Naive thymus-derived CD8-positive, alpha-beta T cell (primary cell): ENCODE measurements around the gene WIZ. TPM values are rescaled to one million over a fixed set of nuclear protein-coding genes. Genes with fewer than 3 reads are reported as not detected.
A peak's percentile ranks its signal among the peaks of the same experiment; 100 is the strongest.
"Not testable (repeated sequence)": the region's sequence is repeated elsewhere in the genome, so short reads cannot be mapped to it uniquely, and the experiment has no call there.

ENCODE experiments used
- ATAC-seq, 2 donors: fragments of 150-1000 bp; cut with Tn5 transposase in 1 of 2; sonication (Bioruptor Pico), chemical (Tn5 transposase) in 1 of 2; 1 replicate in 1 of 2; 2 replicates in 1 of 2; pipeline ENCODE4 v1.10.0; 2021; ENCODE audit warnings: mild to moderate bottlenecking in 2 of 2, moderate library complexity in 2 of 2
- POLR2A ChIA-PET: fragments of 350-600 bp; sonication (Branson Sonifier 250); formaldehyde crosslinking; loops from one replicate; lab custom pipeline; 2021; ENCODE audit warnings: antibody characterized with exemption; lab: Charles Lee
- DNase-seq, 10 donors: peaks; one replicate each; pipeline versions ENCODE4 v3.0.0 to v3.0.0-alpha.2; 2020 to 2022
- H3K27ac Mint-ChIP-seq, 10 donors: one replicate each; pipeline ENCODE4 v1.8.0; 2020 to 2022; ENCODE audit warnings: mild to moderate bottlenecking in 10 of 10, mixed read lengths in 10 of 10, moderate library complexity in 4 of 10, inconsistent platforms in 1 of 10
- H3K27me3 Mint-ChIP-seq, 5 donors: one replicate each; pipeline ENCODE4 v1.8.0; 2021 to 2022; ENCODE audit warnings: mixed read lengths in 5 of 5
- H3K36me3 Mint-ChIP-seq, 3 donors: one replicate each; pipeline ENCODE4 v1.8.0; 2020 to 2022; ENCODE audit warnings: mixed read lengths in 3 of 3, mild to moderate bottlenecking in 2 of 3, inconsistent platforms in 1 of 3
- H3K4me1 Mint-ChIP-seq, 4 donors: one replicate each; pipeline ENCODE4 v1.8.0; 2021 to 2022; ENCODE audit warnings: mixed read lengths in 4 of 4
- H3K4me3 Mint-ChIP-seq, 10 donors: one replicate each; pipeline ENCODE4 v1.8.0; 2020 to 2022; ENCODE audit warnings: mild to moderate bottlenecking in 10 of 10, mixed read lengths in 10 of 10, moderate library complexity in 6 of 10, inconsistent platforms in 1 of 10
- H3K9me3 Mint-ChIP-seq, 9 donors: one replicate each; pipeline ENCODE4 v1.8.0; 2020 to 2022; ENCODE audit warnings: mixed read lengths in 9 of 9, mild to moderate bottlenecking in 3 of 9, inconsistent platforms in 1 of 9, moderate library complexity in 1 of 9
- polyA plus RNA-seq, 3 donors: library from polyadenylated mRNA; unstranded; fragments of 300-500 nt; fragmentation: Illumina TruSeq; gene quantifications; one replicate each; pipeline ENCODE4 v1.2.3, GENCODE V29; 2021
- total RNA-seq, 8 experiments: library from RNA in 2 of 8; stranded (reverse) in 2 of 8; gene quantifications; one replicate each; pipeline ENCODE4 v1.2.3 and lab custom pipeline; 2021 to 2026

Gene WIZ
- total and polyA plus RNA-seq, 5 experiments from 2014 or later = 0.57 to 32.6 (median 2.0) TPM

DNA sequence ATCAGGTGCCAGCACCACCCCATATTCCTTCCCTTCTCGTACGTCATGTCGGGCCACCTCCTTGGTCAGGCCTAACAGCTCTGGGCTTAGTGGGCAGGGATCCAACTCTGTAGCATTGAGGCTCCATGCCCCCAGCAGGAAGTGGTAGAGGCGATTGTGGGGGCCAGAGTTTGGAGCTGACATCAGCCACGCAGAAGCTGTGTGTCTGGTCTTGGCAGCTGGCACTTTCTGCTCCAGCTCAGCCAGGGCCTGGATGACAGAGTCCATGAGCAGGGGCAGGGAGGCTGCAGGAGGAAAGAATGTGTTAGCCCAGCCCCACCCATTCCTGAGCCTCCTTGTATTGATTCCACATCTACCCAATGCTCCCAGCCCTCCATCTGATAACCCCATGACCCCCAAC is 26.6 kb upstream of the WIZ start:
- Mint-ChIP-seq H3K27me3 (no peaks in the 10 kb centered on the region), H3K9me3 (no peaks in the 10 kb centered on the region), H3K27ac (peak overlapping the region in 4 of 10 donors; percentile 6 to 87 (median 22)), H3K4me1 (peaks cover 15 to 45% (median 32%) of the 10 kb centered on the region in 4 donors), H3K4me3 (peak overlapping the region in 1 of 10 donors; percentile 14), H3K36me3 (no peaks in the 10 kb centered on the region)
- POLR2A ChIA-PET = interaction anchor here (0.6 to 2.4 kb wide), 4 partner anchors 10 to 123 kb away, joined by 3 to 14 read pairs (median 3); partner anchors contain the start of gene RASAL3
- DNase-seq = no peak
- no peak for ATAC-seq

DNA sequence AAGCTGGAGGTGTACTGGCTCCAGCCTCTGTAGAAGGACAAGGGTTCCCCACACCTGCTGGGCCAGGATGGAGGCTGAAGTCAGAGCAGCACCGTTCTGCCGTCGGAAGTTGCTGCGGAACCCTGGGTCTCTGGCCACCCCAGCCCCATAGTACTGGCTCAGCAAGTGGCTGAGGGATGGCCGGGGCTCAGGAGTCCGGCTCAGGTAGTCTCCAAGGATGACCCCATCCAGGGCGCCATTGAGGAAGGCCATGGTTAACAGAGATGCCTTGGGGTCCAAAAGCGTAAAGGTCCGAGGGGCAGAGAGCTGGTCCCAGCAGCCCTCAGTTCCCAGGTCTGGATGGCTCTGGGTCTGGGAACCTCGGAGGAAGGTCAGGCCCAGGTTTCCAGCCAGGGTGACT is 25.9 kb upstream of the WIZ start:
- peaks cover 15 to 45% (median 32%) of the 10 kb centered on the region in 4 donors for H3K4me1 Mint-ChIP-seq

DNA sequence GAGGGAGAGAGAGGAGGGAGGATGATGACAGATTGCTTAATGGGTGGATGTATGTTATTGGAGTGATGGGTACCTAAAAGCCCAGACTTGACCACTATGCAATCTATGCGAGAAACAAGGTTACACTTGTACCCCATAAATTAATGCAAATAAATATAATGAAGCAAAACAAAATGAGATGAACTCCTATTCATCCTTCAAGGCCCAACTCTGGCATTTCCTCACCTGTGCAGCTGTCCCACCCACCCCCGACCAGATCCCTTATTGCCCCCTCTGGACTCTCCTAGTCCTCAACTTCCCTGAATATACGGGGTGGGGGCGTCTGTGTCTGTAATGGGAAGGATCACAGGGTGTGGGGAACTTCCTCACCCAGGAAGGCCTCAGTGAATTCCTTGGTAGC is 25.4 kb upstream of the WIZ start:
- peak overlapping the region in 4 of 10 donors; percentile 9 to 49 (median 30) for H3K27ac Mint-ChIP-seq
- peaks cover 16 to 42% (median 31%) of the 10 kb centered on the region in 4 donors for H3K4me1 Mint-ChIP-seq
- POLR2A ChIA-PET = interaction anchor here (0.7 to 2.4 kb wide), 4 partner anchors 8 to 184 kb away, joined by 3 to 14 read pairs (median 4); partner anchors contain the start of gene RASAL3
- H3K9me3 Mint-ChIP-seq = no peaks in the 10 kb centered on the region
- H3K36me3 Mint-ChIP-seq = no peaks in the 10 kb centered on the region
- DNase-seq (no peak), ATAC-seq (no peak)
- no peaks in the 10 kb centered on the region for H3K27me3 Mint-ChIP-seq
- H3K4me3 Mint-ChIP-seq = no peak overlapping the region

More for the DNA sequence above, 25.9 kb upstream of the WIZ start:
- Mint-ChIP-seq H3K4me3 (no peak overlapping the region), H3K27me3 (no peaks in the 10 kb centered on the region), H3K36me3 (no peaks in the 10 kb centered on the region), H3K27ac (no peak overlapping the region), H3K9me3 (no peaks in the 10 kb centered on the region)
- DNase-seq = no peak
- POLR2A ChIA-PET = interaction anchor here (1.2 to 2.4 kb wide), 3 partner anchors 9 to 80 kb away, joined by 3 to 14 read pairs (median 3); partner anchors contain the start of gene RASAL3
- ATAC-seq = no peak

DNA sequence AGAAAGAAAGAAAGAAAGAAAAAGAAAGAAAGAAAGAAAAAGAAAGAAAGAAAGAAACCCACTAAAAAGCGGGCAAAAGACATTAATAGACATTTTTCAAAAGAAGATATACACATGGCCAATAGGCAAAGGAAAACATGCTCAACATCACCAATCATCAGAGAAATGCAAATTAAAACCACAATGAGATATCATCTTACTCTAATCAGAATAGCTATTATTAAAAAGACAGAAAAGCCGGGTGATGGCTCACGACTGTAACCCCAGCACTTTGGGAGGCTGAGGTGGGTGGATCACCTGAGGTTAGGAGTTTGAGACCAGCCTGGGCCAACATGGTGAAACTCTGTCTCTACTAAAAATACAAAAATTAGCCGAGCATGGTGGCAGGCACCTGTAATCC is 24.1 kb upstream of the WIZ start:
- H3K27me3 Mint-ChIP-seq, ATAC-seq, H3K9me3 Mint-ChIP-seq, DNase-seq, H3K36me3 Mint-ChIP-seq: not testable (repeated sequence)
- POLR2A ChIA-PET = interaction anchor here (0.7 kb wide), 1 partner anchor 199 kb away, joined by 3 read pairs; the partner anchor contains the start of gene CYP4F12
- Mint-ChIP-seq H3K4me3 (peak overlapping the region in 1 of 10 donors; percentile 9), H3K27ac (peak overlapping the region in 2 of 10 donors; percentile 3 to 88), H3K4me1 (peaks cover 20 to 40% (median 31%) of the 10 kb centered on the region in 4 donors)

DNA sequence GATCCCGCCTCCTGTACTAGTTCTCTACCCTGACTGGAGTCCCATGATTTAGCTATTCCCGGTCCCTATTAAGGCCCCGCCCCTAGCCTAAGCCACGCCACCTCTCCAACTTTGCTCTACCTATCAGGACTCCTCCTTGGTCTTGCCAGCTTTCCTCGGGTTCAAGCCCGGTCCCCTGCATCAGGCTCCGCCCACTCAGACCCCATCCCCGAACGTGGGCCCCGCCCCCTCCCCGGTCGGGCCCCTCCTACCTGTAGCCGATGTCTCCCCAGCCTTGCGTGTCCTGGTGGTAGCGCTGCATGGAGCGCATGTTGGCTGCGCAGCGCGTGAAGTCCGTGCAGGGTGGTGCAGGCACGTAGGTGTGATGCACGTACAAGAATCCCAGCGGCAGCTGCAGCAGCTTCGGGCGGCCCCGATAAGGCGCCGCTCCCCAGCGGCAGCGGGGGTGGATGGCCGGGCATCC is 21.9 kb upstream of the WIZ start:
- Mint-ChIP-seq H3K27me3 (no peaks in the 10 kb centered on the region), H3K4me1 (peaks cover 30 to 51% (median 48%) of the 10 kb centered on the region in 4 donors), H3K27ac (peak overlapping the region in 2 of 10 donors; percentile 16 to 49), H3K9me3 (no peaks in the 10 kb centered on the region), H3K4me3 (peak overlapping the region in 7 of 10 donors; percentile 31 to 85 (median 53)), H3K36me3 (no peaks in the 10 kb centered on the region)
- ATAC-seq (no peak), DNase-seq (no peak)
- POLR2A ChIA-PET = interaction anchor here (0.5 to 0.7 kb wide), 3 partner anchors 23 to 1737 kb away, joined by 3 to 5 read pairs (median 4); no protein-coding TSS in a partner anchor

DNA sequence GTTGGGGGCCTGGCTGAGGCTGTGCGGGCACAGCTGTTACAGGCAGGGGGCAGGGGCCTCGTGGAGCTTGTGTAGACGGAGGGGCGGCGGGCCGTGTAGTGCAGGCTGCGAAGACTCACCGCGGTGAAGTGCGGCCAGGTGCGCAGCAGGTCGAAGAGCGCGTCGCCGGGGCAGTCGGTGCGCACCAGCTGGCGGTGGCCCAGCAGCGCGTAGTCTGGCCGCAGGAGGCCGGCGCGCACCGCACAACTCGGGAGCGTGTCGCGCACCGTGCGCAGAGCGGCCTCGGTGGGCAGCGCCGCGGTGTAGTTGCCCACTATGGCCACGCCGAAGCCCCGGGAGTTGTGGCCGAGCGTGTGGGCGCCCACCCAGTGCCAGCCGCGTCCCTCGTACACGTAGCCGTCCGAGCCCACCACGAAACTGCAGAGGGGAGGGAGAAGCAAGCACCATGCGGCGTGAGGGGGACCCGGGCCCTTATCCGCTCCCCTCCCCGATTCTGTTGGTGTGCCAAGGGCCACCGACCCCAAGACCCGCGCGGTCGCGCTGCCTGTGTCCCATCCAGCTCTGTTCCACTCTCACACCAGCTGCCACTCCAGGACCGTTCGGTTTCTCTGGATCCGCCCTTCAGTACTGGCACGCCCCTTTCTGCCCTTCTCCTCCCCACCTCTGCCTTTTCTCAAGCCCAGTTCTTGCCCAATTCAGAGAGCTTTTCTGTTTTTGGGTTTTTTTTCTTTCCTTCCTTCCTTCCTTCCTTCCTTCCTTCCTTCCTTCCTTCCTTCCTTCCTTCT is 19.9 kb upstream of the WIZ start:
- H3K9me3 Mint-ChIP-seq = no peaks in the 10 kb centered on the region

DNA sequence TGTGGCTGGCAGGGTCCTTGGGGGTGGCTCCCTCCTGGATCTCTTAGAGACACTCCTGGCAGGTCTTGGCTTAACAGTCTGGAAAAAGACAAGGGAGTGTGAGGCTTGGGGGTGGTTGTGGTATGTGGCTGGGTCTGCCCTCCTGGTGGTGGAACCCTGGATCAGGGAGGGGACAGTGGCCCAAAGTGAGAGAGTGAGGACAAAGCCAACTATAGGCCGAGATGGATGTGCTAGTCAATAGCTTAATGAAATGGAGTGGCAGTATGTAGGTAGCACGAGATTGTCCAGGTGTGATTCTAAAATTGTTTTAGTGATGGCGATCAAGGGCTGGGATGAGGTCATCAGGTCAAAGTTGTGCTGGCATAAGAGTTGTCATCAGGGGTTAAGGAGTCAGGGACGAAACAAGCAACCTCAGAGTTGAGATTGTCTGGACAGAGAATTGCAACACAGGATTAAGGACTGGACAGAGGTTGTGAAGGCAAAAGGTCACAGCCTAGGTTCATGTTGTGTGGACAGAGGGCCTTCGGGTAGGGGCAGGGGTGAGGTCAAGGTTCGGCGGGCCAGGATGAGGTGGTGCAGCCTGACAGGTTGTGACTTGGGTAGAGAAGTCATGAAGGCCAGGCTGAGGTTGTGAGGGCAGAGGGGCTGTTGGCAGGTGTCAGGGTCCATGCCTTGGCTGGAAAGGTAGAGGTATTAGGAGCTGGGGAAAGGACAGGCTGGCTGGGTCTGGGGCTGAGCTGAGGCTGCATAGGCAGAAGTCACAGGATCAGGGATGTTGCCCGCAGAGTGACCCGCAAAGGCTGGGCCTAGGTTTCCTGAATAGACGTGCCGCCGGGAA is 19.1 kb upstream of the WIZ start:
- DNase-seq = no peak
- POLR2A ChIA-PET = interaction anchor here (0.5 to 6.4 kb wide), 6 partner anchors 10 to 90 kb away, joined by 3 to 69 read pairs (median 6); partner anchors contain the start of genes AKAP8, AKAP8L and PGLYRP2
- no peak for ATAC-seq
- H3K9me3 Mint-ChIP-seq = no peaks in the 10 kb centered on the region
- H3K27ac Mint-ChIP-seq = peak overlapping the region; percentile 22 to 94 (median 74)
- H3K4me1 Mint-ChIP-seq = peaks cover 34 to 64% (median 58%) of the 10 kb centered on the region in 4 donors
- peak overlapping the region; percentile 78 to 96 (median 91) for H3K4me3 Mint-ChIP-seq
- no peaks in the 10 kb centered on the region for H3K36me3 Mint-ChIP-seq
- no peaks in the 10 kb centered on the region for H3K27me3 Mint-ChIP-seq

More for the DNA sequence above, 19.9 kb upstream of the WIZ start:
- no peaks in the 10 kb centered on the region for H3K27me3 Mint-ChIP-seq
- H3K27ac Mint-ChIP-seq = peak overlapping the region in 9 of 10 donors; percentile 50 to 91 (median 84)
- DNase-seq (peak in 2 of 10 donors; percentile 28 to 41), ATAC-seq (peak; percentile 67 to 81)
- no peaks in the 10 kb centered on the region for H3K36me3 Mint-ChIP-seq
- H3K4me3 Mint-ChIP-seq = peak overlapping the region; percentile 78 to 96 (median 91)
- POLR2A ChIA-PET = interaction anchor here (0.5 to 2.3 kb wide), 6 partner anchors 9 to 333 kb away, joined by 3 to 17 read pairs (median 5); partner anchors contain the start of genes AKAP8, AKAP8L and PGLYRP2
- H3K4me1 Mint-ChIP-seq = peaks cover 31 to 59% (median 55%) of the 10 kb centered on the region in 4 donors

DNA sequence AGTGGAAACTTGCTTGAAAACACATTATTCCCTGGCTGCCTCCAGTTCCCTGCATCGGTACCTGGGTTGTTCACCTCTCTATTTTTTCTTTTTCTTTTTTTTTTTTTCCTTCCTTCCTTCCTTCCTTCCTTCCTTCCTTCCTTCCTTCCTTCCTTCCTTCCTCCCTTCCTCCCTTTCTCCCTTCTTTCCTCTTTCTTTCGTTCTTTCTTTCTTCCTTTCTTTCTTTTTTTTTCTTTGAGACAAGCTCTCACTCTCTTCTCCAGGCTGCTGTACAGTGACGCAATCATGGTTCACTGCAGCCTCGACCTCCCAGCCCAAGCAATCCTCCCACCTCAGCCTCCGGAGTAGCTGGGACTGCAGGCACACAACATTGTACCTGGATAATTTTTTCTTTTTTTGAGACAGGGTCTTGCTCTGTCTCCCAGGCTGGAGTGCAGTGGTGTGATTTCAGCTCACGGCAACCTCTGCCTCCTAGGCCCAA is 18.0 kb upstream of the WIZ start:
- no peak for DNase-seq
- Mint-ChIP-seq H3K4me1 (peaks cover 36 to 69% (median 61%) of the 10 kb centered on the region in 4 donors), H3K9me3 (no peaks in the 10 kb centered on the region), H3K36me3 (peaks cover 0 to 5% (median 4%) of the 10 kb centered on the region in 3 donors), H3K4me3 (peak overlapping the region; percentile 14 to 94 (median 76)), H3K27ac (peak overlapping the region in 9 of 10 donors; percentile 47 to 94 (median 90)), H3K27me3 (no peaks in the 10 kb centered on the region)
- ATAC-seq = no peak
- POLR2A ChIA-PET = interaction anchor here (0.6 to 6.4 kb wide), 9 partner anchors 16 to 135 kb away, joined by 3 to 69 read pairs (median 7); partner anchors contain the start of genes AKAP8L and BRD4

DNA sequence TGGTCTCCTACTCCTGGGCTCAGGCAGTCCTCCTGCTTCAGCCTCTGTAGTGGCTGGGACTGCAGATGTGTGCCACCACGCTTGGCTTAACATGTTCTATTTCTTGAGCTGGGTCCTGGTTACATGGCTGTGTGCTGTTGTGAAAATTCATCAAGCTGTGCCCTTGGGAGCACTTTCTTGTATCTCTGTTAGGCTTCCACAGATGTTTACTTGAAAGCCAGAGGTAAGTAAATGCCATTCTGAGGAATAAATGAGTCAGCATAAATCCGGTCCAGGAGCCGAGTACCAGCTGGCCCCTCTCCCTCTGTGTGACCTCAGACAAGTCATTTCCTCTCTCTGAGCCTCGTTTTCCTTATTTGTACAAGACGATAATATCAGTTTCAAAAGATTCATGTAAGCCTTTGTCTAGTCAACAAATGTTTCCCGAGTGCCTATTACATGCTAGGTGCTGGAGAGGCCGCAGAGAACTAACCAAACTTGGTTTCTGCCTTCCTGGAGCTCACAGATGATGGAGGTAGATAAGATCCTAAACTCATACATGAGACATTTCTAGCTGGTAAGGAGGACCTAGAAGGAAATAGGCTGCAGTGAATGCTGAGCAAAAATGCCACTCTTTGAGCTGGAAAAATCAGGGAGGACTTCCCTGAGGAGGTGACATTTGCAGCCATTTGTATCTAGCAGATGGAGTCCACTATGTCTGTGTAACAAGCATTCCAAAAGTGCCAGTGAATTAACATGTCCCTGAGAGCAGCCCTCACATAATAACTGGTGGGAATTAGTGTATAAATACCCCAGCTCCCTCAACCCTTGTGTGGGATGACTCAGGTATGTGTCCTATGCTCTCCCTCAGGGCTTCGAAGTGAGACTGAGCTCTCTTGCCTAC is 17.3 kb upstream of the WIZ start:
- Mint-ChIP-seq H3K27ac (peak overlapping the region; percentile 55 to 94 (median 90)), H3K27me3 (no peaks in the 10 kb centered on the region), H3K4me1 (peaks cover 36 to 74% (median 67%) of the 10 kb centered on the region in 4 donors), H3K4me3 (peak overlapping the region in 9 of 10 donors; percentile 61 to 85 (median 71)), H3K9me3 (no peaks in the 10 kb centered on the region), H3K36me3 (peaks cover 0 to 12% (median 4%) of the 10 kb centered on the region in 3 donors)
- ATAC-seq (peak in 1 of 2 donors; percentile 16), DNase-seq (peak in 2 of 10 donors; percentile 27 to 31)
- POLR2A ChIA-PET = interaction anchor here (0.5 to 6.4 kb wide), 14 partner anchors 9 to 193 kb away, joined by 3 to 69 read pairs (median 6); partner anchors contain the start of genes AKAP8L and BRD4

DNA sequence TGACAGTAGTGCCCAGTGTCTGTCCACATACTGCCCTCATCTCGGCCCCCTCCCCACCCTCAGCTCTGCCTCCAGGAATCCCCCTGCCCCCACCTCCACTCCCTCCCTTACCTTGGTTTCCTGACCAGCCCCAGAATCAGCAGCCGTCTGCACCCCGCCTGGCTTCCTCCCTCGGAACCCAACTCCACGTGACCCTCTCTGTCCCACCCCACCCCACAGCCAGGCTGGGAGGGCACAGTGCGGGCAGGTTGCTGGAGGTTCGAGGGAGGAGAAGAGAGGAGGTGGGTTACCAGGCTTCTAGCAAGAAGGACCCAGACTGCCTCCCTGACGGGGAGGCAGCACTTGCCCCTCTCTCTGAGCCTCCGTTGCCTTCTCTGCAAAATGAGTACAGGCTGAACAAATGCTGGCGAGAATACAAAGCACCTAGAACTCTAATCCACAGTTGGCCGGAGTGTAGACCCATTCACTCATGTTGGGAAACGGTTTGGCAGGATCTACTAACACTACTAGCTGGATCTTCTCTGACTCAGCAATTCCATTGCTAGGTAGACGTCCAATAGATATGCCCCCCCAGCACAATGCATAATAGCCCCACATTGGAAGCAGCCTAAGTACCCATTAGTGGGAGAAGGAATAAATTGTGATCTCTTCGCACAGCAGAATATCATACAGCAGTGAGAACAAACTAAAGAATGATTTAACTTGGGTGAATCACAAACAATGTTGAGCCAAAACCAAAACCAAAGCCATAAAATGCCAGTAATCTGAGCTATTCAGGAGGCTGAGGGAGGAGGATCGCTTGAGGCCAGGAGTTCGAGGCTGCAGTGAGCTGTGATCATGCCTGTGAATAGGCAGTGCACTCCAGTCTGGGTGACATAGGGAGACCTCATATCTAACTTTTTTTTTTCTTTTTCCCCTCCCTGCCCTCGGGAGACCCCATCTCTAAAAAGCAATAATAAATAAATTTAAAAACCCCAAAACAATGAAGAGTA is 14.9 kb upstream of the WIZ start, which contains the start of gene RASAL3:
RASAL3 (minus strand) TSS at position 151 of the 992 bp plus-strand sequence. CDS start 186 bp downstream, outside the sequence.
- DNase-seq = peak; percentile 42 to 76 (median 54)
- Mint-ChIP-seq H3K27ac (peak within 1 kb of the TSS; percentile 92 to 98 (median 96)), H3K4me1 (peaks cover 36 to 77% (median 75%) of the 10 kb centered on the region in 4 donors), H3K4me3 (peak within 1 kb of the TSS; percentile 91 to 98 (median 94)), H3K27me3 (no peaks in the 10 kb centered on the region), H3K36me3 (peaks cover 0 to 33% (median 12%) of the 10 kb centered on the region in 3 donors), H3K9me3 (no peaks in the 10 kb centered on the region)
- POLR2A ChIA-PET = interaction anchor here (0.9 to 6.4 kb wide), 17 partner anchors 8 to 132 kb away, joined by 3 to 69 read pairs (median 9); partner anchors contain the start of genes AKAP8, AKAP8L, BRD4 and WIZ
- ATAC-seq = peak; percentile 69 to 71
